GM19372 (cell line): Measurements from ENCODE around the gene MLLT3.

Experiments used
- ATAC-seq: cut with Tn5 transposase; IDR thresholded peaks from one replicate; pipeline ENCODE4 v1.9.1; 2021; ENCODE audit warnings: mild to moderate bottlenecking, low read depth, moderate library complexity; ENCODE audit not compliant: unreplicated experiment

The MLLT3 gene

GRCh38 chr9:20319241-20319640 lies 303.1 kb downstream of the MLLT3 start:
- ATAC-seq = no peak

- ATAC-seq = no peak
These were observed 304.6 kb downstream of the MLLT3 start for GRCh38 chr9:20317701-20318100.

GRCh38 chr9:20316372-20316771 lies 305.9 kb downstream of the MLLT3 start:
- ATAC-seq = no peak

- no peak for ATAC-seq
These were observed 306.6 kb downstream of the MLLT3 start for GRCh38 chr9:20315677-20316076.

GRCh38 chr9:20314981-20315380 lies 307.3 kb downstream of the MLLT3 start:
- ATAC-seq = no peak

GRCh38 chr9:20313415-20313814 lies 308.9 kb downstream of the MLLT3 start:
- no peak for ATAC-seq

- ATAC-seq = no peak
These were observed 309.6 kb downstream of the MLLT3 start for GRCh38 chr9:20312732-20313131.

GRCh38 chr9:20310024-20310423 lies 312.3 kb downstream of the MLLT3 start:
- no peak for ATAC-seq

- no peak for ATAC-seq
These were observed 313.2 kb downstream of the MLLT3 start for GRCh38 chr9:20309124-20309523.

GRCh38 chr9:20307621-20308020 lies 314.7 kb downstream of the MLLT3 start:
- no peak for ATAC-seq

GRCh38 chr9:20305452-20305851 lies 316.8 kb downstream of the MLLT3 start:
- no peak for ATAC-seq

GRCh38 chr9:20303996-20304395 lies 318.3 kb downstream of the MLLT3 start:
- ATAC-seq = no peak

- ATAC-seq = no peak
These were observed 319.2 kb downstream of the MLLT3 start for GRCh38 chr9:20303066-20303465.

GRCh38 chr9:20302197-20302596 lies 320.1 kb downstream of the MLLT3 start:
- no peak for ATAC-seq

- no peak for ATAC-seq
These were observed 321.7 kb downstream of the MLLT3 start for GRCh38 chr9:20300430-20301115.

GRCh38 chr9:20297646-20298084 lies 324.6 kb downstream of the MLLT3 start:
- ATAC-seq = no peak

- ATAC-seq = no peak
These were observed 326.7 kb downstream of the MLLT3 start for GRCh38 chr9:20295555-20295954.

GRCh38 chr9:20294046-20294750 lies 328.1 kb downstream of the MLLT3 start:
- ATAC-seq = no peak

- no peak for ATAC-seq
These were observed 330.3 kb downstream of the MLLT3 start for GRCh38 chr9:20292002-20292401.
